AG09309 (cell line): ENCODE data around the gene LMAN2.

ENCODE experiments used
- DNase-seq: peaks from one replicate; pipeline ENCODE4 v3.0.0-alpha.2; 2010; ENCODE audit warnings: low read depth
- H3K4me3 ChIP-seq: 2 replicates; pipeline ENCODE4 v1.5.1; 2011; ENCODE audit warnings: mild to moderate bottlenecking, low read depth, low read length, moderate library complexity; ENCODE audit not compliant: control insufficient read depth
- TF ChIP-seq, protein P1 (sequence below): IDR thresholded peaks from 2 replicates; pipeline ENCODE4 v1.5.1; 2011; ENCODE audit warnings: mild to moderate bottlenecking, low read depth, low read length, inconsistent platforms; ENCODE audit not compliant: insufficient read depth, control insufficient read depth; ENCODE audit errors: missing control alignments

Gene LMAN2

GRCh38 chr5:177336603-177337494 lies 14.6 kb downstream of the LMAN2 start:
- no peak overlapping the region for H3K4me3 ChIP-seq
- TF ChIP-seq, protein P1, sequence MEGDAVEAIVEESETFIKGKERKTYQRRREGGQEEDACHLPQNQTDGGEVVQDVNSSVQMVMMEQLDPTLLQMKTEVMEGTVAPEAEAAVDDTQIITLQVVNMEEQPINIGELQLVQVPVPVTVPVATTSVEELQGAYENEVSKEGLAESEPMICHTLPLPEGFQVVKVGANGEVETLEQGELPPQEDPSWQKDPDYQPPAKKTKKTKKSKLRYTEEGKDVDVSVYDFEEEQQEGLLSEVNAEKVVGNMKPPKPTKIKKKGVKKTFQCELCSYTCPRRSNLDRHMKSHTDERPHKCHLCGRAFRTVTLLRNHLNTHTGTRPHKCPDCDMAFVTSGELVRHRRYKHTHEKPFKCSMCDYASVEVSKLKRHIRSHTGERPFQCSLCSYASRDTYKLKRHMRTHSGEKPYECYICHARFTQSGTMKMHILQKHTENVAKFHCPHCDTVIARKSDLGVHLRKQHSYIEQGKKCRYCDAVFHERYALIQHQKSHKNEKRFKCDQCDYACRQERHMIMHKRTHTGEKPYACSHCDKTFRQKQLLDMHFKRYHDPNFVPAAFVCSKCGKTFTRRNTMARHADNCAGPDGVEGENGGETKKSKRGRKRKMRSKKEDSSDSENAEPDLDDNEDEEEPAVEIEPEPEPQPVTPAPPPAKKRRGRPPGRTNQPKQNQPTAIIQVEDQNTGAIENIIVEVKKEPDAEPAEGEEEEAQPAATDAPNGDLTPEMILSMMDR: no peak
- DNase-seq: no peak

GRCh38 chr5:177336112-177336511 lies 15.4 kb downstream of the LMAN2 start:
- no peak overlapping the region for H3K4me3 ChIP-seq
- TF ChIP-seq, protein P1: peak; percentile 28
- DNase-seq: no peak

GRCh38 chr5:177335701-177336065 lies 15.8 kb downstream of the LMAN2 start:
- no peak for DNase-seq
- H3K4me3 ChIP-seq: no peak overlapping the region
- TF ChIP-seq, protein P1: no peak

DNA sequence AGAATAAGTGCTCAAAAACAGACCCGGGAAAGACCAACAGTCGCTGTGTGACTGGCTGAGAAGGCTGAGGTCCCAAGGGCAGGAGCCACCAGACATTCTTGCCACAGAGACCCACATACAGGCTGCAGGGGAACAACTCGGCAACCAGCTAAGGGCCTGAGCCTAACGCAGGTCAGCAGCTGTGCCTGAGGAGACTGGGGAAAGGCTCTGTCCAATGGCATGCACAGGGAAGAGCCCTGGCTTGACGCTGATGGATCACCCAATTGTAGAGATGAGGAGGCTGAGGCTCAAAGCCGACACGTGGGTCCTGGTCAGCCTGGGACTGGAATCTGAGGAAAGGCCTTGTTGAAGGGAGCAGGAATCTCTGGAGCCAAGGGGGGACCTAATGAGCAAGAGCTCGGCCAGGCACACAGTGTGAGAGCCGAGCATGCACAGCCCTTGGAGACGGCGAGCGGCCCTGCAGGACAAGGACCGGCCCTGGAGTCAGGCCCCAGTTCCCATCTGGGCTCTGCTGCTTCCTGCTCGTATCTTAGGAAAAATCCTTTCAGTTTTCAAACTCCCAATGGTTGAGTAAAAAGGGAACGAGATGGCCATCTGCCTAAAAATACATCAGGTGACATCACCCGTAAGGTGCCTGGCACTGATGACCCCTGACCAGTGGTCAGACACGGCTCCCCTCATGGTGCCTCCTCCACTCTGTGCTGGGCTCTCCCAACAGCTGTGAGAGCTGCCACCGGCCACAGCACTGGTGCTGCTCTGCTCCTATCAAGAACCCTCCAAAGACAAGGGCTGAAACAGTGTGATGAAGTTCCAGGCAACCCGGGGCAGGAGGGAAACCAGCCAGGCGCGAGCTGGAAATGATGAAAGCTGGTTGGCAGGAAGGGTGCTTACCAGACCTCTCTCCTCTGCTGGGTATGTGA lies 16.4 kb downstream of the LMAN2 start:
- TF ChIP-seq, protein P1: no peak
- DNase-seq: no peak

GRCh38 chr5:177334155-177334551 lies 17.3 kb downstream of the LMAN2 start:
- no peak overlapping the region for H3K4me3 ChIP-seq
- no peak for DNase-seq
- TF ChIP-seq, protein P1: no peak

More for the DNA sequence above, 16.4 kb downstream of the LMAN2 start:
- no peak overlapping the region for H3K4me3 ChIP-seq

DNA sequence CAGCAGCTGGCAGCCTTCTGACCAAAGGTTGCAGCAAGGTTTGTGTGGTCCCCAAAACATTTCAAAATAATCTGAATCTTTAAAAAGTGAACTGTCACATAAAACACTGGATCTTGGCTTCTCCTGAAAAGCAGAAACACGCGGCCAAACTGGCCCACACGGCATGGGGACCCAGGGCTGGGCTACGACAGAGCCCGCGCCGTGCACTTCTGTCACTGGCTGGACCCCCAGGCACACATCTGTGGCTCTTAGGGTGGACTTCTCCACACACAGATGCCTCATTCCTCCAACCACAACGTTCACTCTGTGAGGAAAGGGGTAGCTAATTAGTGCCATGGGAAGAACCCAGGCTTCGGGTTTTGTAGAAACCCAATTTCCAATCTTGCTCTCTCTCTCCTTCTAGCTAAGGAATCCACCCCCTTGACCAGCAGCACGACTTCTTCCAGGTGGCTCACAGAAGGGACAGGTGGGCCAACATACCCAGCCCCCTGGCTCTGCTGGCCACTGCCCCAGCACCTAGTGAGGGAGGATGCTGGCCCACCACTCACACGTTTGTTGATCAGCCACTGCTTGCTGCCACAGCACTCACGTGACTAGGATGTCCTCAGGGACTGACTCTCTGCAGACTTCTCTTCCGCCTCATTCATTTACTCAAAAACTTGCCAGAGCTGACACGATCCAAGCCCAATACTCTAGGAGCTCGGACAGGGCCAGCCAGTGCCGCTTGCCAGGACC lies 17.9 kb downstream of the LMAN2 start:
- DNase-seq: no peak
- TF ChIP-seq, protein P1: no peak
- H3K4me3 ChIP-seq: no peak overlapping the region
